NCI-H2081 treated with DMSO at 0.1 percent for 48 hours (cell line): Measurements from ENCODE around the gene OR2T8.

Experiments used
- DNase-seq: peaks from one replicate; lab custom pipeline; 2025; lab: John Stamatoyannopoulos, UW

OR2T8 gene

DNA sequence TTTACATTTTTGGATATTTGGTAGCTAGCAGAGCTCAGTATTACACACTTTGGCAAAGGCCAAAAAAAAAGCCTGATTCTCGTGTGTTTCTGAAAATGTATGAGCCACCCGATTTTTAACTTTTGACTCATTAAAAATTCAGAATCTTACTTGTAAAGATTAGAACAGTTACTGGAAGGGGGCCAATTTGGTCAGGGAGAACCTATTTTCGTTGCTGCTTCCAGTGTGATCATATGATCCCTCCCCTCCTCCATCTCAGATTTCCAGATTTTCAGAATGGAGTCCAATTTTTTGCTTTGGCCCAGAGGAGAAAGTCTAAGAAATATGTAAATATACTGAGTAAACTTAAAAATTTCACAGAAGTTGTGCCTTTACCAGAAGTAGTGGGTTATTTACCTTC is 41.7 kb downstream of the OR2T8 start:
- DNase-seq, result no peak

DNA sequence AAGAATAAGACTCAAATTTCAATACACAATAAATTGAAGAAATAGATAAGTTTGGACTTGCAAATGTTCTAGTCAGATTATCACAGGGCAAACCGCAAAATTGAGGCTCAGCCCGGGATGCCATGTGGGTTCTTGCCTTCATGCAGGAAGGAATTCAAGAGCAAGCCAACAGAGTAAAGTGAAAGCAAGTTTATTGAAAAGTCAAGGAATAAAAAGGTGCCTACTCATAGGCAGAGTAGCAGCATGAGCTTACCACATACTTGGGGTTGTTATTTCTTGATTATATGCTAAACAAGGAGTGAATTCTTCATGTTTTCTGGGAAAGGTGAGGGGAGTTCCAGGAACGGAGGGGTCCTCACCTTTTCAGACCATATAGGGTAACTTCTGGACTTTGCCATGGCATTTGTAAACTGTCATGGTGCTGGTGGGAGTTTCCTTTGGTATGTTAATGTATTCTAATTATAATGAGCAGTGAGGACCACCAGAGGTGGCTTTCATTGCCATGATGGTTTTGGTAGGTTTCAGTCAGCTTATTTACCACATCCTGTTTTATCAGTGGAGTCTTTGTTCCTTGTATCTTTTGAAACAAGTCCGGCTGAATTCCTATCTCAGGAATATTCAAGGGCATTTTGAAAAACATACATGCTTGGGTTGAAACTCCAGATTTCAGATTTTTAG is 43.0 kb downstream of the OR2T8 start:
- no peak for DNase-seq

DNA sequence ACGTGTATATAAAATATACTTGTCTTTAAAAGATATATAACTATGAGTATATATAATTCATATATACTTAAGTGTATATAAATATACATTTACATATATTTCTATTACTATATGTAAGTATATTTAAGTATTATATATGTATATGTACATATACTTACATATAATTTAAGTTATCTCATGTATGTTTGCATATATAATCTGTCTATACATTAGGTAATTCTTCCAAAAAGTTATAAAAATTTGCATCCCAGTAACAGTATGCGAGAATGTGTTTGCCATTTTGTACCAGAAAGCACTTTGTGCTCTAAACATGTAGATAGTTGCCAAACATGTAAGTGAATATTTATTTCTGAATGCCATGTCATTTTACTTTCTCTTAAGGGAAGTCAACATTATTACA is 44.9 kb downstream of the OR2T8 start, which contains the start of gene OR2AK2:
TSS of gene OR2AK2 (plus strand) at position 301 of the 400 bp plus-strand sequence. CDS start 144 bp downstream, outside the sequence.
- DNase-seq, result no peak

DNA sequence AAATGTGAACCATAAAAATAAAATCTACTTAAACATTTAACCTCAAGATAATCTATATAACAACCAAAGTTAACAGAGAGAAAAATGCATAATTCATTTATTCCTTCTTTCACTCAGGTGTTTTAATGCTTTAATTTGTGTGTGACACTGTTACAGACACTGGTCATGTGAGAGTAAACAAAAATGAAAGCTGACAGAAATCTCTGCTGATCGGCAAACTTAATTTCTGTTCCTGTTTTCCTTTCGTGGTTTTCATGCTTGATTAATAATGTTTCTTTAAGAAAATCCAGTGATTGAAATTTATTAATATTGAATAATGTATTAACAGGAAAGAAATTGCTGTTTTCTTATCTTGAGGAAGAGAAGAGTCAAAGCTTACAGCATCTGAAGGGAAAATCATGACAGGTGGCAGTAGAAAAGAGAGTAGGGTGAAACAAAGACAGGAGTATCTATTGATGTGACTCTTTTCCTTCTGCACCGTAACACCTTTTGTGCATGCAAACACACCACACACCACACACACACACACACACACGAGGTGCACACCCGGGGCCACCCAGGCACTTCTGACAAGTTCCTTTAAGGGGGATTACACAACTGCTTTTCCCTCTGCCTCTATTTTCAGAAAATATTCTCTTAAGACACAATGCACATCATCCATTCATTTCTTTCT is 46.6 kb downstream of the OR2T8 start:
- DNase-seq, result no peak
